Lower lobe of right lung (tissue), 2 donors: ENCODE data around the gene CCDC148. TPM values are rescaled to one million over a fixed set of nuclear protein-coding genes. Genes with fewer than 3 reads are reported as not detected.
A peak's percentile ranks its signal among the peaks of the same experiment; 100 is the strongest.

Experiments
- ATAC-seq, 2 donors: fragments of 200-7000 bp; cut with Tn5 transposase; one replicate each; pipeline ENCODE4 v1.9.1; 2020 to 2022; ENCODE audit warnings: mild to moderate bottlenecking in 2 of 2, moderate library complexity in 2 of 2
- DNase-seq: peaks from one replicate; pipeline ENCODE4 v3.0.0-alpha.2; 2020
- H3K27ac ChIP-seq: fragments of 200-600 bp; one replicate; pipeline ENCODE4 v1.8.0; 2022
- H3K27me3 ChIP-seq: fragments of 200-600 bp; one replicate; pipeline ENCODE4 v1.8.0; 2022; ENCODE audit warnings: low read depth
- H3K36me3 ChIP-seq: fragments of 200-600 bp; one replicate; pipeline ENCODE4 v1.8.0; 2022; ENCODE audit warnings: mild to moderate bottlenecking
- H3K4me1 ChIP-seq: fragments of 200-600 bp; one replicate; pipeline ENCODE4 v1.8.0; 2022
- H3K4me3 ChIP-seq: fragments of 200-600 bp; one replicate; pipeline ENCODE4 v1.8.0; 2022; ENCODE audit warnings: mild to moderate bottlenecking
- H3K9me3 ChIP-seq: fragments of 200-600 bp; one replicate; pipeline ENCODE4 v1.8.0; 2022
- CTCF ChIP-seq: fragments of 200-600 bp; IDR thresholded peaks from one replicate; pipeline ENCODE4 v1.8.0; 2022; ENCODE audit warnings: antibody characterized with exemption, mild to moderate bottlenecking
- intact Hi-C: fragments of 100-400 bp; cut with DNase I; formaldehyde crosslinking; loops from one replicate; pipeline ENCODE4 v1.11.0; 2022
- long read RNA-seq: library from polyadenylated mRNA; unstranded; transcript quantifications from one replicate; pipeline ENCODE4 v2.0.0, GENCODE V29; 2021
- total RNA-seq: library from RNA; stranded (reverse); fragmentation: NEBNext Ultra II Directional; extraction: Animal tissue kit (Norgen Biotek cat#: 25700); gene quantifications from one replicate; pipeline ENCODE4 v1.2.1, GENCODE V29; 2021
- donor health status: DM: no; HTN: yes; CAD: no; lungs with severe emphysema.

Gene CCDC148
- 2.8 TPM for total RNA-seq
- long read RNA-seq, partial matches to known transcripts: 1 of 2 reads
- long read RNA-seq, other reads (novel, unspliced or antisense): 1 of 2 reads

- TF ChIP-seq CTCF: peak; percentile 4
- Histone ChIP-seq H3K36me3 (no peaks in the 10 kb centered on the region), H3K27me3 (no peaks in the 10 kb centered on the region), H3K9me3 (no peaks in the 10 kb centered on the region), H3K4me3 (peak within 1 kb of the TSS; percentile 87), H3K4me1 (peaks cover 35% of the 10 kb centered on the region), H3K27ac (peak within 1 kb of the TSS; percentile 95)
- peak; percentile 92 for DNase-seq
- peak; percentile 94 to 96 for ATAC-seq
- intact Hi-C loops: no loop called here
These were observed at the start of gene CCDC148, which contains the start of gene PKP4 for GRCh38 chr2:158456309-158457066. CCDC148 (minus strand) TSS chr2:158456753; CDS start chr2:158456439, 314 bp downstream. PKP4 (plus strand) TSS chr2:158456952; CDS start chr2:158533185, 76,233 bp downstream.

- no peaks in the 10 kb centered on the region for H3K27me3 ChIP-seq
- no peak for TF ChIP-seq CTCF
- ATAC-seq: no peak
- H3K4me1 ChIP-seq: peaks cover 33% of the 10 kb centered on the region
- no peak overlapping the region for H3K4me3 ChIP-seq
- H3K36me3 ChIP-seq: no peaks in the 10 kb centered on the region
- no peaks in the 10 kb centered on the region for H3K9me3 ChIP-seq
- intact Hi-C loops: no loop called here
- DNase-seq: no peak
- no peak overlapping the region for H3K27ac ChIP-seq
These were observed 48.9 kb upstream of the CCDC148 start for GRCh38 chr2:158505448-158505934.

GRCh38 chr2:158504088-158504487 is 47.5 kb upstream of the CCDC148 start:
- DNase-seq (no peak), ATAC-seq (no peak)
- Histone ChIP-seq H3K27me3 (no peaks in the 10 kb centered on the region), H3K27ac (no peak overlapping the region), H3K36me3 (no peaks in the 10 kb centered on the region), H3K4me3 (no peak overlapping the region), H3K9me3 (no peaks in the 10 kb centered on the region), H3K4me1 (peaks cover 34% of the 10 kb centered on the region)
- intact Hi-C loops: no loop called here
- no peak for TF ChIP-seq CTCF

- peak in 1 of 2 donors; percentile 37 for ATAC-seq
- Histone ChIP-seq H3K9me3 (no peaks in the 10 kb centered on the region), H3K4me1 (peaks cover 34% of the 10 kb centered on the region), H3K4me3 (no peak overlapping the region), H3K27me3 (no peaks in the 10 kb centered on the region), H3K36me3 (no peaks in the 10 kb centered on the region), H3K27ac (no peak overlapping the region)
- DNase-seq: no peak
- no peak for TF ChIP-seq CTCF
- intact Hi-C loops: no loop called here
These were observed 46.4 kb upstream of the CCDC148 start for GRCh38 chr2:158502974-158503373.

- TF ChIP-seq CTCF: no peak
- intact Hi-C loops: no loop called here
- peaks cover 37% of the 10 kb centered on the region for H3K4me1 ChIP-seq
- H3K4me3 ChIP-seq: no peak overlapping the region
- no peaks in the 10 kb centered on the region for H3K36me3 ChIP-seq
- ATAC-seq (peak in 1 of 2 donors; percentile 34), DNase-seq (no peak)
- no peak overlapping the region for H3K27ac ChIP-seq
- no peaks in the 10 kb centered on the region for H3K27me3 ChIP-seq
- H3K9me3 ChIP-seq: no peaks in the 10 kb centered on the region
These were observed 44.7 kb upstream of the CCDC148 start for GRCh38 chr2:158501301-158501700.
